Astrocyte (in vitro differentiated cells and primary cell): ENCODE measurements around the gene ZNF8. TPM values are rescaled to one million over a fixed set of nuclear protein-coding genes. Genes with fewer than 3 reads are reported as not detected.
A peak's percentile ranks its signal among the peaks of the same experiment; 100 is the strongest.
"Not testable (repeated sequence)": the region's sequence is repeated elsewhere in the genome, so short reads cannot be mapped to it uniquely, and the experiment has no call there.

Experiments
- DNase-seq: peaks from one replicate; pipeline ENCODE4 v3.0.0-alpha.2; 2010; ENCODE audit warnings: low read depth
- FAIRE-seq: peaks from 2 replicates; lab custom pipeline; 2011; peaks lifted over from hg19 to GRCh38; lab: Jason Lieb, UNC
- H2AFZ ChIP-seq: 2 replicates; pipeline ENCODE4 v1.6.0; 2012; ENCODE audit warnings: low read depth, low read length, inconsistent platforms
- H3K27ac ChIP-seq: 2 replicates; pipeline ENCODE4 v1.5.1; 2011; ENCODE audit warnings: low read depth, low read length, inconsistent platforms
- H3K27me3 ChIP-seq: 2 replicates; pipeline ENCODE4 v1.6.0; 2011; ENCODE audit warnings: low read length, inconsistent platforms; ENCODE audit not compliant: insufficient read depth
- H3K36me3 ChIP-seq: 2 replicates; pipeline ENCODE4 v1.5.1; 2011; ENCODE audit warnings: low read length, inconsistent platforms; ENCODE audit not compliant: insufficient read depth
- H3K4me1 ChIP-seq: 2 replicates; pipeline ENCODE4 v1.5.1; 2011; ENCODE audit warnings: low read length, inconsistent platforms; ENCODE audit not compliant: insufficient read depth
- H3K4me2 ChIP-seq: 2 replicates; pipeline ENCODE4 v1.6.0; 2012; ENCODE audit warnings: low read length, inconsistent platforms
- H3K4me3 ChIP-seq: 2 replicates; pipeline ENCODE4 v1.5.1; 2011; ENCODE audit warnings: low read depth, mild to moderate bottlenecking, low read length, inconsistent platforms; ENCODE audit not compliant: insufficient read depth
- H3K79me2 ChIP-seq: 2 replicates; pipeline ENCODE4 v1.6.0; 2012; ENCODE audit warnings: mild to moderate bottlenecking, low read length, inconsistent platforms; ENCODE audit not compliant: insufficient read depth
- H3K9ac ChIP-seq: 2 replicates; pipeline ENCODE4 v1.6.0; 2012; ENCODE audit warnings: mild to moderate bottlenecking, low read length, inconsistent platforms
- H3K9me3 ChIP-seq: 2 replicates; pipeline ENCODE4 v1.5.1; 2012; ENCODE audit warnings: low read depth, mild to moderate bottlenecking, low read length, inconsistent platforms; ENCODE audit not compliant: insufficient read depth
- H4K20me1 ChIP-seq: 2 replicates; pipeline ENCODE4 v1.6.0; 2012; ENCODE audit warnings: low read length, inconsistent platforms; ENCODE audit not compliant: insufficient read depth
- H3K27ac Mint-ChIP-seq: one replicate; pipeline ENCODE4 v1.8.0; 2021; ENCODE audit warnings: mild to moderate bottlenecking, mixed read lengths; ENCODE audit not compliant: unreplicated experiment
- H3K27me3 Mint-ChIP-seq: one replicate; pipeline ENCODE4 v1.8.0; 2021; ENCODE audit warnings: low read depth, mixed read lengths; ENCODE audit not compliant: unreplicated experiment
- H3K36me3 Mint-ChIP-seq: one replicate; pipeline ENCODE4 v1.8.0; 2021; ENCODE audit warnings: low read depth, mixed read lengths; ENCODE audit not compliant: unreplicated experiment
- H3K4me1 Mint-ChIP-seq: one replicate; pipeline ENCODE4 v1.8.0; 2021; ENCODE audit warnings: low read depth, mixed read lengths; ENCODE audit not compliant: unreplicated experiment
- H3K4me3 Mint-ChIP-seq: one replicate; pipeline ENCODE4 v1.8.0; 2021; ENCODE audit warnings: mild to moderate bottlenecking, moderate library complexity, mixed read lengths; ENCODE audit not compliant: unreplicated experiment
- H3K9me3 Mint-ChIP-seq: one replicate; pipeline ENCODE4 v1.8.0; 2021; ENCODE audit warnings: mild to moderate bottlenecking, mixed read lengths; ENCODE audit not compliant: unreplicated experiment
- CTCF ChIP-seq: IDR thresholded peaks from 2 replicates; pipeline ENCODE4 v1.5.1; 2011; ENCODE audit warnings: low read depth, mild to moderate bottlenecking, inconsistent platforms, low read length, moderate library complexity; ENCODE audit not compliant: insufficient read depth
- EZH2 ChIP-seq: IDR thresholded peaks from 2 replicates; pipeline ENCODE4 v1.6.1; 2012; ENCODE audit warnings: mild to moderate bottlenecking, low read length, inconsistent platforms; ENCODE audit not compliant: insufficient read depth
- total RNA-seq: library from RNA; stranded (reverse); gene quantifications from 2 replicates; pipeline ENCODE4 v1.2.1, GENCODE V29; 2021

The ZNF8 gene
- total RNA-seq, 1 donor from 2014 or later = 10.0 TPM

- H3K27ac ChIP-seq = no peak overlapping the region
- H2AFZ ChIP-seq = peak overlapping the region; percentile 77
- TF ChIP-seq CTCF (no peak), EZH2 (no peak)
- H3K4me1 Mint-ChIP-seq = peaks cover 3% of the 10 kb centered on the region
- peaks cover 7% of the 10 kb centered on the region for H3K4me1 ChIP-seq
- DNase-seq (peak; percentile 31), FAIRE-seq (no peak)
- H3K36me3 Mint-ChIP-seq = peaks cover 17% of the 10 kb centered on the region
- H3K4me2 ChIP-seq = peak overlapping the region; percentile 91
- H3K27me3 ChIP-seq = peaks cover 20% of the 10 kb centered on the region
- H3K27me3 Mint-ChIP-seq = no peaks in the 10 kb centered on the region
- H3K4me3 ChIP-seq = peak overlapping the region; percentile 59
- peak overlapping the region; percentile 86 for H3K27ac Mint-ChIP-seq
- no peaks in the 10 kb centered on the region for H3K9me3 Mint-ChIP-seq
- no peaks in the 10 kb centered on the region for H3K36me3 ChIP-seq
- peaks cover 3% of the 10 kb centered on the region for H3K9me3 ChIP-seq
- no peaks in the 10 kb centered on the region for H3K79me2 ChIP-seq
- H3K4me3 Mint-ChIP-seq = peak overlapping the region; percentile 97
- peak overlapping the region; percentile 50 for H3K9ac ChIP-seq
- peaks cover 8% of the 10 kb centered on the region for H4K20me1 ChIP-seq
Measured at GRCh38 chr19:58346961-58347929, 68.5 kb downstream of the ZNF8 start.

- not testable (repeated sequence) for H3K36me3 ChIP-seq, H3K9me3 ChIP-seq, H4K20me1 ChIP-seq, H3K79me2 ChIP-seq, H3K9me3 Mint-ChIP-seq, FAIRE-seq, H3K27ac ChIP-seq, H3K4me1 Mint-ChIP-seq, DNase-seq, H3K27me3 Mint-ChIP-seq, H3K4me1 ChIP-seq
- Histone ChIP-seq H3K4me3 (peak overlapping the region; percentile 59), H2AFZ (peak overlapping the region; percentile 60), H3K4me2 (peak overlapping the region; percentile 91), H3K27me3 (peaks cover 20% of the 10 kb centered on the region), H3K9ac (peak overlapping the region; percentile 43)
- Mint-ChIP-seq H3K4me3 (peak overlapping the region; percentile 97), H3K27ac (peak overlapping the region; percentile 86), H3K36me3 (peaks cover 15% of the 10 kb centered on the region)
Measured at GRCh38 chr19:58348080-58348479, 69.3 kb downstream of the ZNF8 start.

- Mint-ChIP-seq H3K27ac (no peak overlapping the region), H3K4me3 (peak overlapping the region; percentile 57), H3K36me3 (peaks cover 11% of the 10 kb centered on the region), H3K4me1 (peaks cover 3% of the 10 kb centered on the region), H3K9me3 (no peaks in the 10 kb centered on the region), H3K27me3 (no peaks in the 10 kb centered on the region)
- peaks cover 3% of the 10 kb centered on the region for H3K9me3 ChIP-seq
- DNase-seq (no peak), FAIRE-seq (no peak)
- H3K4me2 ChIP-seq = peak overlapping the region; percentile 30
- H3K9ac ChIP-seq = no peak overlapping the region
- no peaks in the 10 kb centered on the region for H3K36me3 ChIP-seq
- H3K27me3 ChIP-seq = peaks cover 20% of the 10 kb centered on the region
- H4K20me1 ChIP-seq = peaks cover 8% of the 10 kb centered on the region
- peaks cover 7% of the 10 kb centered on the region for H3K4me1 ChIP-seq
- TF ChIP-seq CTCF (no peak), EZH2 (no peak)
- no peaks in the 10 kb centered on the region for H3K79me2 ChIP-seq
- H2AFZ ChIP-seq = no peak overlapping the region
- H3K27ac ChIP-seq = no peak overlapping the region
- H3K4me3 ChIP-seq = no peak overlapping the region
Measured at GRCh38 chr19:58349590-58349989, 70.8 kb downstream of the ZNF8 start.
